Stimulated activated CD4-positive, alpha-beta T cell treated with anti-CD3 and anti-CD28 coated beads, Interleukin-1b, Interleukin-23, amount 100 ng/mL, for 4 hours (primary cell): ENCODE data around the gene GRID1.
"Not testable (repeated sequence)": the region's sequence is repeated elsewhere in the genome, so short reads cannot be mapped to it uniquely, and the experiment has no call there.

Experiments
- DNase-seq, 2 donors: peaks; one replicate each; pipeline ENCODE4 v3.0.0-alpha.2; 2020; ENCODE audit warnings: low read depth in 2 of 2

GRID1 gene

DNA sequence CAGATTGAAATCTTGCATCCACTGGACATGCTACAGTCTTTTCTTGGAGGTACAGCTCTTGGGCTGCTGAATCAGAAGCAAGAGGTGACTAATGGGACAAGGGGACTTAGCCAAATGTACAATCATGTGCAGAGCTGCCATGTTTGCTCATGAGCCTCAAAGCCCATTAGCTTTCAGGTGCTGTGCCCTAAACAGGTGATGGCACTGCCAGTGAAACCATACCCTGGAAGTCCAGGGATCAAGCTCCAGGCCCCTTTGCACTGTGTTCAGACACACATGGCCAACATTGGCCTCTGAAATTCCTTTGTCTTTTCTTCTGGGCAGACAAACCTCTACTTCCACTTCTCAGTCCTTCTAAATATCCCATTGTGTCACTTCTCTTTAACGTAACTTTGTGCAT is 328.2 kb downstream of the GRID1 start:
- no peak for DNase-seq

DNA sequence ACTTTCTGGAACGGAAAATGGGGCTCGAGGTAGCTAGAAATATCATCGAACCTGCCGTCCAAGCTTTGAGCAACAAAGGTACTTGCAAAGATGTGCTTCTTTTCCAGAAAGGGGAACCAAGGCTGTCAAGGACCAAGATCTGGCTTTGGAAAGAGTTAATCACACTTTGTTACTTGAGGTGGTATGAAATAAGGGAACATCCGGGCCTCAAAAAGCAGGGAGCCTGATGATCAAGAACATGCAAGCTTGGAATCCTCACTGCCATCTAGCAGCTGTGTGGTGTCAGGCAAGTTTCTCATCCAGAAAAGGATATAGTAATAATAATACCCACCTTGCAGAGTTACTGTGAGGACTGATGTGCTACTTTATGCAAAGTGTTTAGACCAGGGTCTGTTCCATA is 329.5 kb downstream of the GRID1 start:
- no peak for DNase-seq

DNA sequence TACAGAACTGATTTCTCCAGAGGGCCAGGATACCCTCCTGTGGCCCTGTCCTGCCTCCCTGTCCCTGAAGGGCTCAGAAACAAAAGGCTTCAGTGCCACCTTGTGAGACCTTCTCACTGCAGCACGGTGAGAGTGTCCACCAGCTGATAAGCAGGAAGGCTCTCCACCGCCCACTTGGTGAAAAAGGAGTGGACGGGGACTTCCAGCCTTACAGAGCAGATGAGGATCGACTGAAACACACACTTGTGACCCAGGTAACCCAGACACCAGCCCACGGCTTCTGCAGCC is 330.1 kb downstream of the GRID1 start:
- DNase-seq, result no peak

DNA sequence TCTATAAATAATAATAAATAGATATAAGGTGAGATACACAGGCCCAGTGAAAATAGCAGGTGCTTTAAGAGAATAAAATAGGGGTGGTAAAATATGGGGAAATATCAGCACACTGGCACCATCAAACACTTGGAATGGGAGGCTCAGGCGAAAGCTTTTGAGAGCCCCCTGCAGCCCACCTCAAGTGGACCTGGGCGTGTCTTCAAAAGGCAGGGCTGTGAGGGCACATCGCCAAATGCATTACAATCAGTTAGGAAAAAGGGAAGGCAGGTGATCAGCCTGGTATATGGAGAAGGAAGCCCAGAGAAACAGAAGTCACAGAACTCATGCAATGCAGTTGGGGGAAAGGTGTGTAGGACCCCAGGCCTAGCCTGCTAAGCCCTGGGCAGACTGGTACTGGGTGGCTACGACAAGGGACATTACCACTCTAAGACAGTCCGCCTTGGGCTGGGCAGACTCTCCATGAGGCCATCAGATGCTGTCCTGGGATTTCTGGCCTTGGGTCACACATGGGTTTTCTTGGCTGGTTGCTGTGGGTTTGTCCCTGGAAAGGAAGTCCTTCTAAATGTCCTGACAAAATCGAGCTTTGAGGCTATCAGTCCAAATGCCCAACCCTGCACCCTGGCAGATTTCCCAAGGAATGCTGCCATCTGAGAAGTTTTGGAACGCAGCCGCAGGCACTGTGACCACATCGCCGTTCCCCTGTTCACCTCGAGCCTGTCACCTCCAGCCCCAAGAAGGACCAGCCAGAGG is 330.6 kb downstream of the GRID1 start:
- no peak for DNase-seq

DNA sequence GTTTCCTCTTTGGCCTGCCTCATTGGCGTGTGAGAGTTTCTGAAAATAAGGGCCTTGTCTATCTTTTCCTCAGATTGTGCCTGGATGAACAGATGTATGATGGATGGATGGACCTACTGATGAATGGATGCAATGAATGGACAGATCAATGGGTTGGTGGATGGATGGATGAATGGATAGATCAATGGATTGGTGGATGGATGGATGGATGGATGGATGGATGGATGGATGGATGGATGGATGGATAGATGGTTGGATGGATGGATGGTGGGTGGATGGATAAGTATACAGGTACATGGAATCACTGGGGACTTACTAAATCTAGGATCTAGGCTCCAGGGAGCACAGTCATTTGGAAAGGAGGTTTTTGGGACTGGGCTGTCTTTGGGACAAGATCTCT is 331.9 kb downstream of the GRID1 start:
- DNase-seq, result no peak

DNA sequence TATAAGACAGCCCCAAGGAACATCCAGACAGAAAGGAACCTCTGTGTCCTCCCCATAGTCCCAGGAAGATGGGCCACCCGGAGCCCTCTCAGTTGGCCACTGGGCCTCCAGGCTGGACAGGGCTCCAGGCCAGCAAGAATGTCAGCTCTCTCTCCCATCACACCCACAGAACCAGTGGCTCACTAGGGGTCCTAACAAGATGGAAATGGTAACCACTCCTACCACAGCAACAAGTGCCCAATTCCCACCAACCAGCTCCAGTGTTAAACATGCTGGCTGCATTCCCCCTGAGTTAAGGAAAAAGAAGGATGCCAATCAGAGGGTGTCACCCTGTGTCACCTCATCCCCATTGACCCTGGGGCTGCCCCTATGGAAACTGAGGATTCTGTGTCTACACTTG is 333.0 kb downstream of the GRID1 start:
- DNase-seq, result no peak

DNA sequence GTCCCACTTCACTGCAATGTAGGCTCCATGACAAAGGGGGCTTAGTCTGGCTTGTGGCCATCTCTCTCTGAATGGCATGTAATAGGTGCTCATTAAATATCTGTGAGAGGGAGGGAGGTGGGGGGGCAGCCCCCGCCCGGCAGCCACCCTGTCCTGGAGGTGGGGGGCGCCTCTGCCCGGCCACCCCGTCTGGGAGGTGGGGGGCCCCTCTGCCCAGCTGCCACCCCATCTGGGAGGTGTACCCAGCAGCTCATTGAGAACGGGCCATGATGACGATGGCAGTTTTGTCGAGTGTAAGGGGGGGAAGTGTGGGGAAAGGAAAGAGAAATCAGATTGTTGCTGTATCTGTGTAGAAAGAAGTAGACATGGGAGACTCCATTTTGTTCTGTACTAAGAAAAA is 334.5 kb downstream of the GRID1 start:
- not testable (repeated sequence) for DNase-seq

DNA sequence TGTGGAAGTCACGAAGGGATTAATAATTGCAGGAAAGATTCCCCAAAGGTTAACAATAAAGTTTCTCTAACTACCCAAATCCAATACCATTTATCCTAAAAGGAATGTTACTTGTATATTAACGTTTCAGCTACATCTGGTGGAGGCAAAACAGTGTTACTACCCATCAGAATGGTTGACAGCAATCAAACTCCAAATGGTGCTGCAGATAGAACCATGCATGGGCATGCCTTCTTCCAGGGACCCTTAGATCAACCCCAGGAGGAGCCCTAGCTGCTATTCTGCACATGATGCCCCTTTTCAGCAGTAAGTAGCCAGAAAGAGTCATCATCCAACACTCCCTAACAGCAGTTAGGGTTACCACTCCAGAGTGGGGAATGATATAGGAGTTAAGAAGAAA is 336.3 kb downstream of the GRID1 start:
- no peak for DNase-seq

DNA sequence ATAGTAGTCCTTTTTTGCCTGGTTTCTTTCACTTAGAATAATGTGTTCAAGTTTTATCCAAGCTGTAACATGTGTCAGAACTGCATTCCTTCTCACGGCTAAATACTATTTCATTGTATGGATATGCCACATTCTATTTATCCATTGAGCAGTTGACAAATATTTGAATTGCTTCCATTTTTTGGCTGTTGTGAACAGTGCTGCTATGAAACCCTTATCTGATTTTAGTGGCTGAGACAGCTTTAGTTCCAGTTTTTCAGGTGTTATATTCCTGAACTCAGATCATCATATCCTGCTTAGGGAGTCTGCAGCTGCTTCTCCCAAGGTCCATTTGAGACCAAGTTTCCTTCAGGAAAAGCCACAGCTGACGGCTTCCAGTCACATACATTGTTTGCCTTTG is 339.2 kb downstream of the GRID1 start:
- no peak for DNase-seq

DNA sequence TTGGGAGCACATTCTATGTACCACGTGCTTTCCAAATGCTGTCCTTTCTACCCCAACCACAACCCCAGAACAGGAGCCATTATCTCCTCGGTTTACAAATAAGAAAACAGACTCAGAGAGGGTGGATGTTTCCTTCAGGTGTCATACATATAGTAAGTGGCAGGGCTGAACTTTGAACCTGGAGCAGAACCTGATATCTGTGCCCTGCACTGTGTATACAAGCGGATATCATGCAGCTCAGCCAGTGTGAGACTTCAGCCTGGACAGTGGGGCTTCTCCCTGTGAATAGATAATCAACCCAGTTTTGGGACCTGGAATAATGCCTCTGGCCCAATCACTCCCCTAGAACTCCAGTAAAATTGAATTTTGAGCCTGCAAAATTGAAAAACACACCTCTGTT is 341.1 kb downstream of the GRID1 start:
- no peak for DNase-seq

DNA sequence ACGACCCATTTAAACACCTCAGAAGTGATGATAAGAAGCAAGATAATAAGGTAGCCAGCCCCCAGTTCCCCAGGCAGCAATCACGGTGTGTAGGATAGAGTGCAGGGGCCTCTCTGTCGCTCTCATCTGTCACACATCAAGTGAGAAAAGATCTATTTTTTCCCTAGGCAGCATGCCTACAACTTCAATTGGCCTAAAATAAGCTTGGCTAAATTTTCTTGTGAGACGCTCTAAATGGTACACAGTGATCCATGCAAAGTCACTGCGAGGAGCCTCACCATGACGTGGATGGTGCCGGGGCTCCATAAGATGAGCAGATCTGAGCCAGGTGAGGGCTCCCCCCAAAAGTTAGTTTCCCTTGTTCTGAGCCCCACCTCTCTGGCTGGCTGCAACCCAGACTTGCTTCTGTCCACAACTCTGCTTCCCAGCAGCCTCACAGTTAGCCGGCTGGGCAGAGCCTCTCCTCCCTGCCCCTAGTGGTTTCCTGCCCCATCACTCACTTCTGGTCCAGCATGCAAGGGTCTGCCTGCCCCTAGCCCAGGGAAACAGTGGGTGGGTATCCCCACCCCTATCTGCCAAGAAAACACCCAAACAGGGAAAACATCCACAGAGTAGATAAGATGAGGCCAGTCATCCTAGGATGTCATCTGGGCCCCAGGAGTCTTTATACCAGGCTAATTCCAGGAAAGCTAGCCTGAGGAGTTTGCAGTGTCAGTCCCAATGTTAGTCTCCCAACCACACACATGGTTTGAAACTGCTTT is 342.1 kb downstream of the GRID1 start:
- DNase-seq, result no peak

DNA sequence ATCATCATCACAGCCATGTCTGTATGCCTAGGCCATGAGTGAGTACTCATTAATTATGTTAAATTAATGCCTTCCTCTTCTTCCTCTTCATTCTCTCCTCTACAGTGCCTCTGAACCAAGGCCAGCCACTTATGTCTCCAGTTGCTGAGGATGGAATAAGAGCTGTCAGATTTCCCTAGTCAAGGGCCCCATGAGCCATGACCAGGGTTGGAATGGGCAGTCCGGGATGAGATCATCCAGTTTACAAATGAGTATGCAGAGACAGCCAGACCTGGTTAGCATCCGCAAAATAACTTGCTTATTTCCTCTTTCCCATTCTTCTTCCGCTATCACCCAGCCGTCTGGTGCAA is 342.7 kb downstream of the GRID1 start:
- no peak for DNase-seq

DNA sequence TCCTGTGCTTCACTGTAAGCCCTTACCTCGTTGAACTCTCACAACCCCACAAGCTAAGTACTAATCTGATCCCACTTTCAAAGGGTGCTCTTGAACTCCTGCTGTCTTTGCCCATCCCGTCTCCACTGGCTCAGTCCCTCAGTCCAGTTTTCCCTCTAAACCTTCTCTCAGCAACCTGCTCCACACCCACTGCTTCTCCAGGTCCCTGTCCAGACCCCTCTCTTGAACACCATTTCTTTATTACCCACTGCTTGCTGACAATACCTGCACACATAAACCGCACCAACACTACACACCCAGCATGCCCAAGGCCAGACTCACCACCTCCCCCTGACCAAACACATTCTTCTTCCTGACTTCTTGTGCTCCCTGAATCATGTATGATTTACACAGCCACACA is 343.3 kb downstream of the GRID1 start:
- no peak for DNase-seq

DNA sequence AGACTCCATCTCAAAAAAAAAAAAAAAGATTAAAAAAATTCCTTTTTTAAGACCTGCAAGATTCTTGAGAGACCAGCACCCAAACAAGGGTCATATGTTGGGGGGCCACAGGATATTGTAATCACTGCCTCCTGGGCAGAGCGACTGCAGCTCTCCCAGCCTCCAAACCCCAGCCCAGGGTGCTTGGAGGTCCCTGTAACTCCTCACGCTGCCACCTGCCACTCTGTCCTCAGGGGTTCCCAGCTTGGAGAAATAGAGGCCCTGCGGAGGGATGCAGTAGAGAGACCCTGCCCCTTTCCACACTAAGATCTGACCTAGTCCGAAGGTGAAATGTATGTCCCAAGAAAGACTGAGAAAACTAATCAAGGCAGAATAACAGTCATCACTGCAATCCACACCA is 343.7 kb downstream of the GRID1 start:
- no peak for DNase-seq

DNA sequence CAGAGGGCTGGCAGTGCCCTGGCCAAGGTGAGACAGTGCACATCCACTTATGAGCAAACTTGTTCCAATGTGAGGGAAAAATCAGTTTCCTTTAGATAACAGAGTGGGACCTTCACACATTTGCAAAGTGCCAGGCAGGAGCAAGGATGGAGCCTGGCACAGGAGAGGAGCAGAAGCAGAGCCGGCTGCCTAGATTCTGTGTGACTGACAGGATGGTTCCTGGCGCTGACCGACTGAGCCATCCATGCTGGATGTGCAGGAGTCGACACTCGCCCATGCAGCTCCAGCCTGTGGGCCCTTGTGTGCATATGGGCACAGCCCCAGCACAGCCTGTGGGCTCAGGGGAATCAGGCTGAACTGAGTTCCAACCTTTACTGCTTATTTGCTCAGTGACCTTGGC is 346.5 kb downstream of the GRID1 start:
- DNase-seq, result no peak

DNA sequence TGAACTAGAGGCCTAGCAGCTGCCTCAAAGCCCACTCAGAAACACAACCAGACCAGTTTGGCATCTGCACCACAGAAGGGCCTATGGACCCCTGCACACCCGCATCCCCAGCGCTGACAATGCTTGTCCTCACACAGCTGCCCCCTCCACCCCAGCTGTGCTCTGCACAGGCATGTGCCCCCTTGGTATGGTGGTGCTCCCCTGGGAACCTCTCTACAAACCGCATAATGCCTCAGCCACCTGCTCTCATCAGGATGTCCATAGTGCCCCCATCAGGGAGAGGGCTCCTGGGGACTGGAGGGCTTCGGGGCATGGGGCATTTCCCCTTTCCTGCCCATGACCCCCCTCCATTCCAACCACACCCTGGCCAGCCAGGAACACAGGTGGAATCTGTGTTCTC is 347.5 kb downstream of the GRID1 start:
- DNase-seq, result no peak

DNA sequence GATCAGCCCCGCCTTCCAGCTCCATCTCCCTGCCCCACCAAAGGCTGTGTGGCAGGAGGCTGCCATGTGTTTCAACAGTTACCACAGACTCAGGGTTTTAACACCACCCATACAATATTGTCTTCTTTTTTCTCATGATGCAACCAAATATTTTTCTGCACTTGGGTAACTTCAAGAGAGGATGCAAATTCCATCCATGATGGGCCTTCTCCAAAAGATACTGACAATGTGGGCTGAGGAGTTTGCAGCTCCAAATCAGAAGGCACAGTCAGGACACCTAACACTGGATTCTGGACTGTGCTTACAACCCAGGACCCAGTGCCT is 347.9 kb downstream of the GRID1 start:
- DNase-seq, result no peak

DNA sequence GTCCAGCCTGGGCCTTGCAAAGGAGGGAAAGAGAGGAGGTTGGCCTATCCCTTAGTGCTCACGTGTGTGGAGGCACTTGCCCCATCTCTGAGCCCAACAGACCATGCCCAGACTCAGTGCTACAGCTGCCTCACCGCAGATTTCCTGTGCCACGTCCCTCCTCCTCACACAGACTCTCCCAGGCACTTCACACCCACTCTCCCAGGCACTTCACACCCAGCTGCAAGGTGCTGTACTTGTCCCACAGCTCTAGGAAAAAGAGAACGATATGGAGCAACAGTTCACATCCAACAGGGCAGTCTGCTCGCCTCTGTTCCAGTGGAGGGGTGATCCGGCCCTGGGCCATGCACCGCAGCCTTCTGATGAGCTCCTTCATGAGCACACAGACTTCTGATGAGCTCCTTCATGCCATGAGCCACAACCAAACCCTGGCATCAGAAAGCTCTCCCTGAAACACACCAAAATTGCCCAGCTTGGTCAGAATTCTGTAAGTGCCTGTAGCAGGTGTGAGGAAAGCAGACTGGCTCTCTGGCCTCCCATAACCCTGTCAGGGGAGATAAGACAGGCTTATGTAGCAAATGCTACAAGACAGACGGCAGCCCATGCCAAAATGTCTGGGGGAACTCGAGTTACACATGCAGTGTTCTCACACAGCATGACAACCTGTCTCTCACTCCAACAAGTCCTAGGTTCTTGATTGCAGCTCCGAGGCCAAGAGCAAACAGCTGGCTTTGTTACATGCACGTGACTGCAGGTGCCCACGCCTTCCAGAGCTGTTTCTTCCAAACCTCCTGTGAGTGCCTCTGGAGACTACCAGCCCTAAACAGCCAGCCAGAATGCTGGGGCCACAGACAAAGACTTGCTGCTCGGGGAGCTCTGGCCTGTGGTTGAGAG is 348.5 kb downstream of the GRID1 start:
- no peak for DNase-seq

DNA sequence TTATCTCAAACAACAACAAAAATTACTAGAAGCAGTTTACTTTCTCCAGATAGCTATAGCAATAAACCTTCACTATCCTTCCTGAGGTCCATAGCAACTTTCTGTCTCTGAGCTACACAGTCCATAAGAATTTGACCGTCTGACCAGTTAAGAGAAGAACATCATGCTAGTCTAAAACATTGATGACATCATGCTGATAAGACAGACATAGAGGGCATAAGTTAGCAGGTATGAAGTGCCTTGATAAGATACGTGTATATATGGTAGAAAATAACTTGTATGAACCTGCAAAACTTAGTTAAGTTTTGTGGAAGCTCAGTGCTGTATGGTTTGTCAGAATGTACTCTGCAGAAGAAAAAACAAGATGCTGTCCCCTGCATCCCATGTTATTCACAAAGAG is 353.0 kb downstream of the GRID1 start:
- DNase-seq, result no peak

DNA sequence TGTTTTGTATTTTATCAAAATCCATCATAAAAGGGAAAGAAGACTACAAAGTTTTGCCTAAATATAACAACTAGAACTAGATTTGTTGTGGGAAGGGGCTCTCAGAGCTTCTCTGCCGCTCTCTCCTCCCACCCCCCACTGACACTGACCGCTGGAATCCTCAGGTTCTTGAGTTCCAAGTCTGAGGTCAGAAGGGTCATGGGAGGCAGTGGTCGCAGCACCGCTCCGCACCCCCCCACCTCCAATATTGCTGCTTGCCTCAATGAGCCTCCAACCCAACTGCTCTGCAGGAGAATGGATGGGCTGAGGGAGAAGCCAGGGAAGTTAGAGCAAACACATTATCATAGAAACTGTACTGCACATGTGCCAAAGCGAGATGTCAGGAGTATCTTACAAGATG is 359.4 kb downstream of the GRID1 start:
- DNase-seq, result no peak

DNA sequence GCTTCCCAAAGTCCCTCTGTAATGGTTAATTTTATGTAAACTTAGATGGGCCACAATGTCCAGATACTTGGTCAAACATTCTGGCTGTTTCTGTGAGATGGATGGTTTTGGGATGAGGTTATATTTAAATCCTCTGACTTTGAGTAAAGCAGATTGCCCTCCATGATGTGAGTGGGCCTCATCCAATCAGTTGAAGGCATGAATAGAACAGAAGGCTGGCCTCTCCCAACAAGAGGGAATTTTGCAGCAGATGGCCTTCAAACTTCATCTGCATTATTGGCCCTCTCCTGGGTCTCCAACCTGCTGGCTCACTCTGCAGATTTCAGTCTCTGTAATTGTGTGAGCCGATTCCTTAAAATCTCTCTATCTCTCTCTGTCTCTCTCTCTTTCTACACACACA is 362.3 kb downstream of the GRID1 start:
- no peak for DNase-seq

DNA sequence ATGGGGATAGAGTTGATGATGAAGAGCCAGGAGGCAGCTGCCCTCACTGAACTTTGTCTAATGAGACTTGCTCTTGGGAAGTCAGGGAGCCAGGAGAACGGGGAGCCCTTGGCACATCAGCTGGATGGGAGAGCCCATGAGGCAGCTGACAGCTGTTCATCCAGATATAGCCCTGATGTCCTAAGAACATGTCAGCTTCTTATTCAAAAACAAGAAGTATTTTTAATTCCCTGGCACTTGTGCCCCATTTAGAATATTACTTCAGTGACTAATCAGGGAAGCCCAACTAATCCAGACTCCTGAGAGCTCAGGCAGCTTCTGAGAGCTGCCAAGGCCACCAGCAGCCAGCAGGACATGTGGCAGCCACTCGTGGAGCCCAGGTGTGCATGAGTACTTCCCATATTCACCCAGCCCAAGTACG is 363.4 kb downstream of the GRID1 start:
- DNase-seq, result no peak

DNA sequence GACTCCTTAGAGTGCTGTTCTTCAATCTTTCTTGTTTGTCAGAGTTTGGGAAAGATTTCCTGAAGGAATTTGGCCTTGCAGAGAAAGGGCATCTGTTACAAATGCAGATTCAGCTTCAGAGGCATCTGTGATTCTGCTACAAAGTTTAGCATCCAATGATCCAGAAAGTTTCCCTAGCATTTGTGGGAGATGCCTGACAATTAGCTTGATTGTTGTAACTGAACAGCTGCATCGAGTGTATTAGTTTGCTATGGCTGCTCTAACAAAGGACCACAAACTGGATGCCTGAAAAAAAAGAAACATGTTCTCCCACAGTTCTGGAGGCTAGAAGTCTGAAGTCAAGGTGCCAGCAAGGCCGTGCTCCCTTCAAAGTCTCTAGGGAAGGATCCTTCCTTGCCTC is 365.1 kb downstream of the GRID1 start:
- no peak for DNase-seq
